Stimulated activated CD4-positive, alpha-beta T cell treated with anti-CD3 and anti-CD28 coated beads, Interleukin-1b, Interleukin-23, amount 100 ng/mL, for 48 hours (primary cell): ENCODE results near the gene ABHD5.

Source experiments
- DNase-seq: peaks from one replicate; pipeline ENCODE4 v3.0.0-alpha.2; 2020

ABHD5 gene

GRCh38 chr3:43686333-43686699 lies 4.4 kb upstream of the ABHD5 start:
- DNase-seq: no peak

GRCh38 chr3:43686700-43687498 lies 3.8 kb upstream of the ABHD5 start:
- no peak for DNase-seq

GRCh38 chr3:43687499-43687811 lies 3.3 kb upstream of the ABHD5 start:
- no peak for DNase-seq

- no peak for DNase-seq
These were observed 2.5 kb upstream of the ABHD5 start for GRCh38 chr3:43688245-43688650.

GRCh38 chr3:43689166-43689565 lies 1.6 kb upstream of the ABHD5 start:
- no peak for DNase-seq

- DNase-seq: no peak
These were observed 855 bp upstream of the ABHD5 start for GRCh38 chr3:43689766-43690399.

GRCh38 chr3:43691120-43691995 lies 620 bp downstream of the ABHD5 start:
- peak; percentile 25 for DNase-seq

GRCh38 chr3:43692085-43692855 lies 1.5 kb downstream of the ABHD5 start:
- no peak for DNase-seq

GRCh38 chr3:43692971-43693370 lies 2.2 kb downstream of the ABHD5 start:
- DNase-seq: no peak

- DNase-seq: no peak
These were observed 2.9 kb downstream of the ABHD5 start for GRCh38 chr3:43693594-43693993.

GRCh38 chr3:43695443-43695842 lies 4.7 kb downstream of the ABHD5 start:
- DNase-seq: no peak

GRCh38 chr3:43695863-43696262 lies 5.1 kb downstream of the ABHD5 start:
- DNase-seq: no peak

GRCh38 chr3:43696441-43696840 lies 5.7 kb downstream of the ABHD5 start:
- DNase-seq: no peak

- DNase-seq: no peak
These were observed 6.1 kb downstream of the ABHD5 start for GRCh38 chr3:43696881-43697280.

GRCh38 chr3:43699864-43700263 lies 9.1 kb downstream of the ABHD5 start:
- no peak for DNase-seq

GRCh38 chr3:43704697-43705096 lies 14.0 kb downstream of the ABHD5 start:
- DNase-seq: no peak

- DNase-seq: no peak
These were observed 15.6 kb downstream of the ABHD5 start for GRCh38 chr3:43706342-43706741.

GRCh38 chr3:43707266-43707665 lies 16.5 kb downstream of the ABHD5 start:
- DNase-seq: no peak

- DNase-seq: no peak
These were observed 17.3 kb downstream of the ABHD5 start for GRCh38 chr3:43707998-43708397.

- DNase-seq: no peak
These were observed 18.3 kb downstream of the ABHD5 start for GRCh38 chr3:43709022-43709421.

- DNase-seq: no peak
These were observed 19.9 kb downstream of the ABHD5 start for GRCh38 chr3:43710607-43711006.

GRCh38 chr3:43718296-43718695 lies 27.6 kb downstream of the ABHD5 start:
- no peak for DNase-seq

GRCh38 chr3:43723121-43723734 lies 32.5 kb downstream of the ABHD5 start:
- DNase-seq: no peak
